HEK293 (cell line): Measurements from ENCODE around the gene CRTC1.
"Not testable (repeated sequence)": the region's sequence is repeated elsewhere in the genome, so short reads cannot be mapped to it uniquely, and the experiment has no call there.

Experiments used
- CTCF ChIA-PET: fragments of 350-600 bp; formaldehyde crosslinking; extraction: SDS; loops from one replicate; lab custom pipeline; 2021; ENCODE audit warnings: antibody characterized with exemption; lab: Yijun Ruan, JAX
- POLR2A ChIA-PET: fragments of 300-600 bp; formaldehyde crosslinking; extraction: SDS; loops from one replicate; lab custom pipeline; 2020; ENCODE audit warnings: antibody characterized with exemption, inconsistent platforms; lab: Yijun Ruan, JAX
- H3K27ac ChIP-seq: fragments of 200-500 bp; sonication (Bioruptor generic); 2 replicates; pipeline ENCODE4 v1.5.1; 2014; ENCODE audit warnings: low read depth, low read length, control low read depth, inconsistent platforms; ENCODE audit errors: extremely low read depth
- H3K36me3 ChIP-seq, 2 experiments: fragments of 200-500 bp in 1 of 2; sonication (Bioruptor generic) in 1 of 2; 1 replicate in 1 of 2; 2 replicates in 1 of 2; pipeline ENCODE4 v1.5.1; 2014 to 2017; ENCODE audit warnings: inconsistent platforms in 2 of 2, low read length in 2 of 2; ENCODE audit not compliant: control insufficient read depth in 2 of 2, insufficient read depth in 1 of 2
- H3K4me1 ChIP-seq: fragments of 200-500 bp; sonication (Bioruptor generic); 2 replicates; pipeline ENCODE4 v1.5.1; 2014; ENCODE audit warnings: mild to moderate bottlenecking, low read length, inconsistent platforms; ENCODE audit not compliant: control insufficient read depth, insufficient read depth
- H3K4me3 ChIP-seq: 2 replicates; pipeline ENCODE4 v1.5.1; 2011; ENCODE audit warnings: low read depth, mild to moderate bottlenecking, control low read depth, low read length, moderate library complexity
- H3K9me3 ChIP-seq: fragments of 200-500 bp; sonication (Bioruptor generic); 2 replicates; pipeline ENCODE4 v1.5.1; 2014; ENCODE audit warnings: low read depth, low read length, inconsistent platforms; ENCODE audit not compliant: control insufficient read depth, insufficient read depth
- HIC1 ChIP-seq: fragments of 450-650 bp; formaldehyde crosslinking; IDR thresholded peaks from 2 replicates; pipeline ENCODE4 v1.5.1; 2016; ENCODE audit warnings: missing biosample characterization, missing genetic modification characterization
- KLF1 ChIP-seq: fragments of 450-650 bp; formaldehyde crosslinking; IDR thresholded peaks from 2 replicates; pipeline ENCODE4 v1.5.1; 2016; ENCODE audit warnings: missing biosample characterization, missing genetic modification characterization
- KLF10 ChIP-seq: fragments of 450-650 bp; IDR thresholded peaks from 2 replicates; pipeline ENCODE4 v1.5.1; 2018; ENCODE audit warnings: missing biosample characterization, mild to moderate bottlenecking, missing genetic modification characterization
- KLF17 ChIP-seq: fragments of 450-650 bp; formaldehyde crosslinking; IDR thresholded peaks from 2 replicates; pipeline ENCODE4 v1.5.1; 2016; ENCODE audit warnings: missing biosample characterization, missing genetic modification characterization
- KLF9 ChIP-seq: fragments of 450-650 bp; formaldehyde crosslinking; IDR thresholded peaks from 2 replicates; pipeline ENCODE4 v1.5.1; 2016; ENCODE audit warnings: missing biosample characterization, missing genetic modification characterization, low read depth
- SP3 ChIP-seq: fragments of 450-650 bp; formaldehyde crosslinking; IDR thresholded peaks from 2 replicates; pipeline ENCODE4 v1.5.1; 2016; ENCODE audit warnings: missing biosample characterization, missing genetic modification characterization
- ZBTB26 ChIP-seq: fragments of 450-650 bp; formaldehyde crosslinking; optimal IDR thresholded peaks from 2 replicates; pipeline ENCODE3; 2016; ENCODE audit warnings: missing biosample characterization, mild to moderate bottlenecking, missing genetic modification characterization
- ZNF19 ChIP-seq: fragments of 450-650 bp; formaldehyde crosslinking; IDR thresholded peaks from 2 replicates; pipeline ENCODE4; 2016; ENCODE audit warnings: missing biosample characterization, missing genetic modification characterization, low read depth
- ZNF24 ChIP-seq: fragments of 450-650 bp; formaldehyde crosslinking; IDR thresholded peaks from 2 replicates; pipeline ENCODE4 v1.5.1; 2016; ENCODE audit warnings: missing biosample characterization, missing genetic modification characterization
- ZNF37A ChIP-seq: fragments of 450-650 bp; IDR thresholded peaks from 2 replicates; pipeline ENCODE4 v1.5.1; 2018; ENCODE audit warnings: missing biosample characterization, missing genetic modification characterization
- ZNF600 ChIP-seq: fragments of 450-650 bp; formaldehyde crosslinking; IDR thresholded peaks from 2 replicates; pipeline ENCODE4 v1.5.1; 2016; ENCODE audit warnings: missing biosample characterization, missing genetic modification characterization
- ZNF660 ChIP-seq: fragments of 450-650 bp; IDR thresholded peaks from 2 replicates; pipeline ENCODE4 v1.5.1; 2018; ENCODE audit warnings: missing biosample characterization, mild to moderate bottlenecking, missing genetic modification characterization
- ZNF664 ChIP-seq: fragments of 450-650 bp; formaldehyde crosslinking; IDR thresholded peaks from 2 replicates; pipeline ENCODE4 v1.5.1; 2016; ENCODE audit warnings: missing biosample characterization, missing genetic modification characterization
- ZNF677 ChIP-seq: fragments of 450-650 bp; IDR thresholded peaks from 2 replicates; pipeline ENCODE4 v1.5.0; 2018; ENCODE audit warnings: missing biosample characterization, mild to moderate bottlenecking, missing genetic modification characterization, moderate library complexity
- ZNF768 ChIP-seq: fragments of 450-650 bp; formaldehyde crosslinking; IDR thresholded peaks from 2 replicates; pipeline ENCODE4 v1.5.1; 2018; ENCODE audit warnings: missing biosample characterization, mild to moderate bottlenecking, missing genetic modification characterization
- ZSCAN30 ChIP-seq: fragments of 450-650 bp; IDR thresholded peaks from 2 replicates; pipeline ENCODE4 v1.5.1; 2018; ENCODE audit warnings: missing biosample characterization, mild to moderate bottlenecking, missing genetic modification characterization, moderate library complexity
- ZXDB ChIP-seq: fragments of 450-650 bp; formaldehyde crosslinking; IDR thresholded peaks from 2 replicates; pipeline ENCODE4 v1.5.1; 2016; ENCODE audit warnings: missing biosample characterization, missing genetic modification characterization

Gene CRTC1

GRCh38 chr19:18816645-18817044 lies 133.2 kb downstream of the CRTC1 start:
- H3K4me1 ChIP-seq, H3K27ac ChIP-seq, H3K4me3 ChIP-seq, H3K9me3 ChIP-seq, H3K36me3 ChIP-seq, POLR2A ChIA-PET: not testable (repeated sequence)
- CTCF ChIA-PET = interaction anchor here (0.6 kb wide), 1 partner anchor 1329 kb away, joined by 3 read pairs; no protein-coding TSS in a partner anchor

GRCh38 chr19:18817574-18817973 lies 134.1 kb downstream of the CRTC1 start:
- Histone ChIP-seq H3K36me3 (no peaks in the 10 kb centered on the region), H3K27ac (no peak overlapping the region), H3K4me3 (no peak overlapping the region), H3K9me3 (no peaks in the 10 kb centered on the region), H3K4me1 (no peaks in the 10 kb centered on the region)
- CTCF ChIA-PET = interaction anchor here (0.9 kb wide), 1 partner anchor 27 kb away, joined by 3 read pairs; no protein-coding TSS in a partner anchor
- POLR2A ChIA-PET = no interaction called here
- no peak for TF ChIP-seq ZNF24 (tag by site-specific recombination)

- Histone ChIP-seq H3K9me3 (no peaks in the 10 kb centered on the region), H3K4me1 (no peaks in the 10 kb centered on the region), H3K36me3 (peaks cover 0 to 9% of the 10 kb centered on the region in 2 experiments; a peak in 1 of 3 replicates), H3K4me3 (no peak overlapping the region), H3K27ac (no peak overlapping the region)
- POLR2A ChIA-PET = no interaction called here
- CTCF ChIA-PET = interaction anchor here (0.7 to 1.6 kb wide), 3 partner anchors 18 to 158 kb away, joined by 3 to 10 read pairs (median 4); no protein-coding TSS in a partner anchor
- TF ChIP-seq KLF10 (tag by site-specific recombination) = no peak
- 0 out of 2 replicates have a peak, but pooled peaks have one; percentile 22 for TF ChIP-seq ZNF664 (tag by site-specific recombination)
- TF ChIP-seq, all 188 proteins: peak for 1
Observed at GRCh38 chr19:18828786-18829185, 145.3 kb downstream of the CRTC1 start.

- Histone ChIP-seq H3K36me3 (peaks cover 3 to 25% of the 10 kb centered on the region in 2 experiments; a peak in 2 of 3 replicates), H3K27ac (no peak overlapping the region), H3K9me3 (no peaks in the 10 kb centered on the region), H3K4me3 (no peak overlapping the region), H3K4me1 (no peaks in the 10 kb centered on the region)
- TF ChIP-seq ZNF768 (tag by site-specific recombination) (0 out of 2 replicates have a peak, but pooled peaks have one; percentile 38), ZNF19 (no peak), HIC1 (tag by site-specific recombination) (no peak)
- CTCF ChIA-PET = interaction anchor here (0.9 kb wide), 1 partner anchor 36 kb away, joined by 5 read pairs; no protein-coding TSS in a partner anchor
- POLR2A ChIA-PET = interaction anchor here (1.0 to 3.5 kb wide), 2 partner anchors 12 to 26 kb away, joined by 3 to 23 read pairs; no protein-coding TSS in a partner anchor
Observed at GRCh38 chr19:18830488-18830887, 147.0 kb downstream of the CRTC1 start.

- peaks cover 3 to 35% of the 10 kb centered on the region in 2 experiments; a peak in 2 of 3 replicates for H3K36me3 ChIP-seq
- no peaks in the 10 kb centered on the region for H3K4me1 ChIP-seq
- H3K9me3 ChIP-seq = no peaks in the 10 kb centered on the region
- H3K4me3 ChIP-seq = peak within 1 kb of the TSS; percentile 87
- peak within 1 kb of the TSS; percentile 93 for H3K27ac ChIP-seq
- CTCF ChIA-PET = interaction anchor here (0.6 to 7.7 kb wide), 6 partner anchors 10 to 241 kb away, joined by 3 to 69 read pairs (median 3); no protein-coding TSS in a partner anchor
- POLR2A ChIA-PET = interaction anchor here (0.5 to 3.5 kb wide), 10 partner anchors 8 to 413 kb away, joined by 3 to 23 read pairs (median 4); partner anchors contain the start of genes CRLF1, ELL, REX1BD and SSBP4
- TF ChIP-seq ZNF600 (tag by site-specific recombination) = peak; percentile 59
- TF ChIP-seq ZNF664 (tag by site-specific recombination) = peak; percentile 96
- TF ChIP-seq ZSCAN30 = peak; percentile 15
- peak; percentile 43; the same call in 1 of the 2 replicates for TF ChIP-seq KLF10 (tag by site-specific recombination)
- TF ChIP-seq ZNF677 (tag by site-specific recombination) = no peak
- TF ChIP-seq ZXDB = 0 out of 2 replicates have a peak, but pooled peaks have one; percentile 32
- TF ChIP-seq ZNF37A (tag by site-specific recombination) = 0 out of 2 replicates have a peak, but pooled peaks have one; percentile 26
- TF ChIP-seq ZNF660 (tag by site-specific recombination) = peak; percentile 74; the same call in 1 of the 2 replicates
- TF ChIP-seq KLF9 (tag by site-specific recombination) = 0 out of 2 replicates have a peak, but pooled peaks have one; percentile 44
- 0 out of 2 replicates have a peak, but pooled peaks have one; percentile 36 for TF ChIP-seq KLF17 (tag by site-specific recombination)
- TF ChIP-seq ZBTB26 (tag by site-specific recombination) = peak; percentile 61
- peak; percentile 28; the same call in 1 of the 2 replicates for TF ChIP-seq SP3 (tag by site-specific recombination)
- peak; percentile 47; the same call in 1 of the 2 replicates for TF ChIP-seq KLF1
Observed at GRCh38 chr19:18831524-18832305, 148.2 kb downstream of the CRTC1 start, which contains the start of gene UPF1. UPF1 (plus strand) TSS chr19:18831959; CDS start chr19:18832210, 251 bp downstream.
